Mesodermal cell (in vitro differentiated cells): ENCODE data around the gene RETNLB. TPM values are rescaled to one million over a fixed set of nuclear protein-coding genes. Genes with fewer than 3 reads are reported as not detected.

Experiments used
- H3K27ac ChIP-seq: 2 replicates; pipeline ENCODE4 v1.7.0; 2013; ENCODE audit warnings: mild to moderate bottlenecking, low read depth, low read length, moderate library complexity; ENCODE audit not compliant: severe bottlenecking
- H3K36me3 ChIP-seq: 2 replicates; pipeline ENCODE4 v1.7.1; 2013; ENCODE audit warnings: mild to moderate bottlenecking, low read length, moderate library complexity; ENCODE audit not compliant: control insufficient read depth, insufficient read depth
- H3K4me1 ChIP-seq: one replicate; pipeline ENCODE4 v1.7.1; 2013; ENCODE audit warnings: mild to moderate bottlenecking, low read length; ENCODE audit not compliant: insufficient read depth, control insufficient read depth, poor library complexity, severe bottlenecking
- H3K4me3 ChIP-seq: 2 replicates; pipeline ENCODE4 v1.7.0; 2013; ENCODE audit warnings: low read length, control low read depth, mild to moderate bottlenecking; ENCODE audit not compliant: insufficient read depth, poor library complexity, severe bottlenecking; ENCODE audit errors: extremely low read depth
- H3K9me3 ChIP-seq: 2 replicates; pipeline ENCODE4 v1.7.1; 2013; ENCODE audit warnings: mild to moderate bottlenecking, low read length, moderate library complexity; ENCODE audit not compliant: control insufficient read depth
- WGBS, 2 experiments: methylation state at CpG; one replicate each; pipeline ENCODE4 v1.1.5; 2013; ENCODE audit warnings: missing lambda C conversion rate in 2 of 2; ENCODE audit not compliant: insufficient coverage in 2 of 2; 5-methylcytosine and 5-hydroxymethylcytosine counted together
- polyA plus RNA-seq, 2 experiments: library from polyadenylated mRNA; stranded (reverse); fragments of 50-300 nt; gene quantifications; one replicate each; pipeline ENCODE4 v1.2.3, GENCODE V29; 2013

RETNLB gene, protein sequence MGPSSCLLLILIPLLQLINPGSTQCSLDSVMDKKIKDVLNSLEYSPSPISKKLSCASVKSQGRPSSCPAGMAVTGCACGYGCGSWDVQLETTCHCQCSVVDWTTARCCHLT
- polyA plus RNA-seq (2013, experiment 1 of 2), result not detected
- polyA plus RNA-seq (2013, experiment 2 of 2), result not detected

DNA sequence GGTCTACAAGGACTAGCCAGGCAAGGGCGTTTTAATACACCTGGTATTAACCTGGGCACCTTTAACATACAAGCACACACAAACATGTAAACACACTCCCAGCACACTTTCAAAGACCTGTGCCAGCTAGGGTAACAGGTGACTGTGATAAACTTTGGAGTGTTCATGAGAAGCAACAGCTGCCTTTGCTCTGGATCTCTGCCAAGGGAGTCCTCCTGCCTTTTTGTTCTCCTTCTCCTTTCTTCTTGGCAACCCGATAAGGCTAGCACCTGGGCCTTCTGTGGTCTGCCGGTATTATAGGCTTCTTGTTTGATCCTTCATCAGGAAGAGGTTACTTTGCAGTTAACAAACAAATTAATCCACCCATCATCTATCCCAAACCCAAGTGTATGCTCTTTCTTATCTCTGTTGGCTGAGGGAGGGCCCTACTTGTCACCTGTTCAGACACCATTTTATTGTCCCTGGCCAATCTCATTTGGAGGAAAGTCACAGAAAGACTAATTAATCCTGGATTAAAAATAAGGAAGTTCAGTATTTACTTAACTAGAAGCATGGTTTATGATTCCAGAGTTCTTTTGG is at the start of gene RETNLB:
Gene RETNLB (minus strand): TSS at position 7 of the 579 bp plus-strand sequence. CDS start 225 bp downstream, outside the sequence.
- no peak within 1 kb of the TSS for H3K27ac ChIP-seq
- H3K4me3 ChIP-seq, result no peak within 1 kb of the TSS
- WGBS, 2 experiments, result 60 to 100% methylated on average over 1 of the region's 3 CpGs
- H3K9me3 ChIP-seq, result no peaks in the 10 kb centered on the region
- H3K36me3 ChIP-seq, result no peaks in the 10 kb centered on the region
- H3K4me1 ChIP-seq, result no peaks in the 10 kb centered on the region

DNA sequence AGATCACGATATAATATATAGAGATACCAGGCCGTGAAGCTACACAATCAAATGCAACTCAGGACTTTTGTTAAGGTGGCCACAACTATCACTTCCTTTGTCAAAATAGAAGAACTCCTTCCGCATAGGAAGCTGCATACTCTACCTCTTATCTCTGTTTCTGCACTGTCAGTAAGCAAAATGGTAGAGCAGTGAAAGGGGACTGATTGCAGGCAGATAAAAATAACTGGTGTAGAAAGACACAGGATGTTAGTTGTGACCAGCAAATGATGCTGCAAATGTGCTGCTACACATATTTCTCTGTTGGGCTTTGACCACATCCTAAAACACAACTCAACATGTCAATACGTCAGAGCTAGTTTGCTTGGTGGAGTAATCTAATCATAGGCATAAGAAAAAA is 49.1 kb upstream of the RETNLB start:
- 82% methylated on average over 2 of the region's 4 CpGs; no CpG with 5 or more reads in 1 of the 2 experiments for WGBS, 2 experiments
- H3K9me3 ChIP-seq, result no peaks in the 10 kb centered on the region
- H3K27ac ChIP-seq, result no peak overlapping the region
- no peaks in the 10 kb centered on the region for H3K4me1 ChIP-seq
- no peaks in the 10 kb centered on the region for H3K36me3 ChIP-seq
- no peak overlapping the region for H3K4me3 ChIP-seq

DNA sequence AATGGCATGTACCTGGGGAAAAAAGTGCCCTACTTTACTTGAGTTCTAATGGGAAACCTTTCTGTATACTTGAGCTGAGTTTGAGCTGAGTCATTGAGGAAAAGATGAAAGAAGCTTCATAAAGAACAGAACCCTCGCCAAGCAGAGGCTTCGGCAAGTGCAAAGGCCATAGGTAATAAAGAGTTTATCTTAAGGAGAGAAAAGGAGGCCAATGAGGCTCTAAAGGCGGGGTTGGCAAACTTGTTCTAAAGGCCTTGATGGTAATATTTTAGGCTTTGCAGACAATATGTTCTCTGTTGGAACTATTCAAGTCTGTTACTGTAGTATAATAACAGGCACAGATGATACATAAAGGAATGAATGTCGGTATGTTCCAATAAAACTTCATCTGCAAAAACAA is 47.8 kb upstream of the RETNLB start:
- 88 to 90% methylated on average over 3 to 4 of the region's 4 CpGs for WGBS, 2 experiments
- Histone ChIP-seq H3K9me3 (no peaks in the 10 kb centered on the region), H3K4me1 (no peaks in the 10 kb centered on the region), H3K36me3 (no peaks in the 10 kb centered on the region), H3K27ac (no peak overlapping the region), H3K4me3 (no peak overlapping the region)

DNA sequence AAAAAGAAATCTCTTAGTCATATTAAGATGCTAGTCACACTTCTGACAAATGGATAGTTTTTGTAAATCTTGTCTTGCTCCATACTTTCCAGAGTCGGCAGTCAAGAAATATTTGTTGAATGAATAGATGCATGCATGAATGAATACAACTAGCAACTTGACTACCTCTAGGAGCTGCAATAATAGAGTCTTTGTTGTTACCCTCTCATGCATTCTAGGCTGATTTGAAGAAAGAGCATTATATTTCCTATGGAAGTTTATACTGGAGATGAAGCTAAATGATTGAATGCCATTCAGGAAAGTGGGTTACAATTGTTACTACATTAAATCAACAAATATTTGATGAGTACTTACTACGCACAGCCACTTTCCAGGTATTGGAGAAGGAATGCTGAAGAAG is 47.2 kb upstream of the RETNLB start:
- Histone ChIP-seq H3K4me1 (no peaks in the 10 kb centered on the region), H3K4me3 (no peak overlapping the region)
- WGBS, 2 experiments, result 90% methylated on average over 2 of the region's 2 CpGs; no CpG with 5 or more reads in 1 of the 2 experiments

DNA sequence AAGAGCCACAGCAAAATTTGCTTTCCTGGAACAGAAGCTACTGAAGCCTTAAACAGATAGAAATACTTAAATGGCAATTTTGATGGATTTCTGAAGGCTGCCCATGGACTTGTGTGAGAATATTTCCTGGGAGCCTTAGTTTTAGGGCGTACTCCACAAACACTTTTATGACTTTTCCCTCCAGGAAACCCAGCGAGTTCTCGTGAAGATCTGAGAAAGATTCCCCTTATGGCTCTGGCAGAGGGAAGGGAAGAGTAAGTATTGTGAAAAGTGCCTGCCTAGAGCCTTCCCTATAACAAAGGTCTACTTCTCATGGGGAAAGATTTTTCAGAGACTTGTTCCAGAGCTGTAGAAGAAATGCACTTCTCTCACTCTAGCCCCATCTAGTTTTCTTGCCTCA is 34.3 kb upstream of the RETNLB start:
- H3K36me3 ChIP-seq, result no peaks in the 10 kb centered on the region
- H3K9me3 ChIP-seq, result no peaks in the 10 kb centered on the region
- no peaks in the 10 kb centered on the region for H3K4me1 ChIP-seq
- no peak overlapping the region for H3K4me3 ChIP-seq
- H3K27ac ChIP-seq, result no peak overlapping the region
- WGBS, 2 experiments, result no CpG with 5 or more reads among the region's 3 CpGs

More for the DNA sequence above, 47.2 kb upstream of the RETNLB start:
- Histone ChIP-seq H3K9me3 (no peaks in the 10 kb centered on the region), H3K36me3 (no peaks in the 10 kb centered on the region), H3K27ac (no peak overlapping the region)

DNA sequence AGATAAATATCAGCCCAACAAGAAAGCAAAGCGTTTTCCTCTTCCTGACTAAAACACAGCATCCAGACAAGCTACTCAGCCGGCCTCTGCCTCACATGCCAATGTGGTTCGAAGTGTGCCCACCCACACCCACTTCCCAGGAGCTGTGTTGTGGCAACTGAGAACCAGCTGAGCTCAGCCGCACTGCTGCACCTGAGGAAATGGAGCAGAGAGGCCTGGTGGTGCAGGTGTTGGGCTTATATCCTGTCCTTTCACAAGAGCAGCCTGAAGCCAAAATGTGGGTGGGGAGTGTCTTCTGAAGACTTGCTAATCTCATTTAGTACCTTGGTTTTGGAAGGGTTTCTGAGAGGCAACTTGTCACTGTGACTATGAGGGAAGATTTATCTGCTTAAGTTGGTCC is 23.0 kb upstream of the RETNLB start:
- 85 to 90% methylated on average over 2 to 3 of the region's 4 CpGs for WGBS, 2 experiments
- Histone ChIP-seq H3K9me3 (no peaks in the 10 kb centered on the region), H3K36me3 (no peaks in the 10 kb centered on the region), H3K4me1 (no peaks in the 10 kb centered on the region), H3K27ac (no peak overlapping the region), H3K4me3 (no peak overlapping the region)

DNA sequence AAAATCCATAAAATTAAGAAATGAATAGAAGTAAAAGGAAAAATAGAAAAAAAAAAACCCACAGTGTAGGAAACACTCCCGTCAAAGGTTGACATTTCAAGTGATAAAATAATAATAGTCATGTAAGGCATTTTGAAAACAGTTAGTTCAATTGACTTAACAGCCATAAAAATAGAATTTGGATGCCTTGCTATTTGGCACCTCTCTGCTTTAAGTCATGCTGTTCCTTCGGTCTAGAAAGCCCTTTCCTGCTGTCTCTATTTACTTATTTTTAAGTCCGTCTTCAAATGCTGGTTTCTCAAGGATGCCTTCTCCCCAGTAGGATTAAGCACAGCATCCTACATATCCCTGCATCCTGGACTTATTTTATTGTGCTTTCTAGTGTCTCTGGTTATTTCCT is 22.3 kb upstream of the RETNLB start:
- no peaks in the 10 kb centered on the region for H3K4me1 ChIP-seq
- 86 to 100% methylated on average over 1 of the region's 3 CpGs for WGBS, 2 experiments
- H3K9me3 ChIP-seq, result no peaks in the 10 kb centered on the region
- H3K4me3 ChIP-seq, result no peak overlapping the region
- no peak overlapping the region for H3K27ac ChIP-seq
- no peaks in the 10 kb centered on the region for H3K36me3 ChIP-seq

DNA sequence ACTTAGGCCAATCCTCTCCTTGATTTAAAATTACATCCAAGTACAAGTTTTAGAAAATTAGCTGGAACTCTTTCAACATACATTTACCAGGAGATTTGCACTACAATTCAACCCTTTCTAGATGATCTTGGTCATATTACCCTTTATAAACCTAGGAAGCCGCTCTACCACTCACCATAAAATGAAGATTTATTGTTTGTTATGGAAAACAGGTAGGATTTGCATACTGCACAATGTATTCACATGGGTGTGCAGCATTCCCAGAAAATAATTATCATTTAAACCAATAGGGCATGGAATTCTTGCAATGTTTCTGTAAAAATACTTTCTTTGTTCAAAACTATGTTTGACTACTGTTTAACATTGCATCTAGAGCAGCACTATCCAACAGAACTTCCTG is 18.4 kb upstream of the RETNLB start:
- no peaks in the 10 kb centered on the region for H3K36me3 ChIP-seq
- H3K9me3 ChIP-seq, result no peaks in the 10 kb centered on the region
- no peak overlapping the region for H3K4me3 ChIP-seq
- no peaks in the 10 kb centered on the region for H3K4me1 ChIP-seq
- H3K27ac ChIP-seq, result no peak overlapping the region
- WGBS, 2 experiments, result no CpG with 5 or more reads among the region's 1 CpG

DNA sequence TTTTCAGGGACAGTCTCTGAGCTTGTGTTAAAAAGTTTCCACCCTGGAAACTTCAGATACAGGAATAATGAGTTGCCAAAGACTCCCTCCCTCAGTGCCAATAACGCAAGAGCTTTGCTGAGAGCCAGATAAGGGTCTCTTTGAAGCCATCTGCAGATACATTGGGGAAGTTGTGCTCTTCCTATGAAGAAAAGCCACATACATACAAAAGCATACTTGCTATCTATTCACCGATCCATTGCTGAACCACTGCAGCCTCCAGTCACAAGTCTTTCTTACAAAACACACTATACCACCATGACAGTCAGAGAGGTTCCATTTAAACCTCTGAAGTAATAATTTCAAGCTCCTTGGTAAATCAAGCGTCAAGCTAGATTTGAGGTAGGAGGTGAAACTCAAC is 10.0 kb upstream of the RETNLB start:
- no peak overlapping the region for H3K27ac ChIP-seq
- H3K36me3 ChIP-seq, result no peaks in the 10 kb centered on the region
- no peaks in the 10 kb centered on the region for H3K9me3 ChIP-seq
- no peaks in the 10 kb centered on the region for H3K4me1 ChIP-seq
- no peak overlapping the region for H3K4me3 ChIP-seq
- 93 to 100% methylated on average over 1 to 3 of the region's 3 CpGs for WGBS, 2 experiments

DNA sequence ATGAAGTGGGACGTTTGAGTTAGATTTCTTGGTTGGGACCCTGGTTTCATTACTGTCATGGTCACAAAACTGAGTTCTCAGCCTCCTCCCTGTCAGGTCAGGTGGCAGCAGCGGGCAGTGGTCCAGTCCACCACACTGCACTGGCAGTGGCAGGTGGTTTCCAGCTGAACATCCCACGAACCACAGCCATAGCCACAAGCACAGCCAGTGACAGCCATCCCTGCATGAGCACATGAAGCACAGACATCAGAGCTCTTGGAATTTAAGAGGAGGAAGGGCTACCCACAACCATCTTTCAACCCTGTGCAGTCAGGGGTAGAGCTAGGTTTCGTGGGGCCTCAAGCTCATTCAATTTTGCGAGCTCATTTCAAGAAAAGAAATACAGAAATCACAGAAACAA is 1.5 kb downstream of the RETNLB start:
- WGBS, 2 experiments, result 73 to 78% methylated on average over 3 to 5 of the region's 5 CpGs
- H3K36me3 ChIP-seq, result no peaks in the 10 kb centered on the region

DNA sequence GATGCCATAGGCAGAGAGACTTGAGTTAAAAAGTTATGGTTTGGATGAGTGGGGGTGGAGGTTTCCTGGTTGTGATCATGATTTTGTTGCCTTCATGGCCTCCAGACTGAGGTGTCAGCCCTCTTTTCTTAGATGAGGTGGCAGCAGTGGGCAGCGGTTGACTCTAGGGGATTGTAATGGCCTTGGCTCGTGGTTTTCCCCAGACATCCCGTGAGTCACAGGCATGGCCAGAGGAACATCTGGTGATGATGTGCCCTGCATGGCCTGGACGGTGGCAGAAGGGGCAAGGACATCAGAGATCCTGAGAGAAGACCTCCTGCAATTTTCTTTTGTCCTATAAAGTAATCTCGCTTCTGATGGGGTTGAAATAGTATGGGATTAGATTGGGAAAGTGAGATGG is 12.4 kb downstream of the RETNLB start:
- no peaks in the 10 kb centered on the region for H3K36me3 ChIP-seq
- 89 to 96% methylated on average over 4 to 5 of the region's 5 CpGs for WGBS, 2 experiments
- no peak overlapping the region for H3K4me3 ChIP-seq
- H3K27ac ChIP-seq, result no peak overlapping the region
- no peaks in the 10 kb centered on the region for H3K9me3 ChIP-seq
- H3K4me1 ChIP-seq, result no peaks in the 10 kb centered on the region

More for the DNA sequence above, 1.5 kb downstream of the RETNLB start:
- Histone ChIP-seq H3K4me3 (no peak overlapping the region), H3K9me3 (no peaks in the 10 kb centered on the region), H3K4me1 (no peaks in the 10 kb centered on the region), H3K27ac (no peak overlapping the region)
